Uterus (tissue), 4 donors: ENCODE measurements around the gene ARHGAP42. TPM values are rescaled to one million over a fixed set of nuclear protein-coding genes. Genes with fewer than 3 reads are reported as not detected.
A peak's percentile ranks its signal among the peaks of the same experiment; 100 is the strongest.

Experiments used
- DNase-seq, 2 donors: peaks; one replicate each; pipeline ENCODE4 v3.0.0-alpha.2; 2019 to 2020
- H3K27ac ChIP-seq, 2 donors: fragments of 200-600 bp; sonication (generic); 1 replicate in 1 of 2; 2 replicates in 1 of 2; pipeline ENCODE4 v1.5.1; 2016 to 2018
- H3K27me3 ChIP-seq, 2 donors: fragments of 200-600 bp; sonication (generic); one replicate each; pipeline ENCODE4 v1.5.1; 2018 to 2019; ENCODE audit warnings: control low read depth in 1 of 2
- H3K36me3 ChIP-seq, 2 donors: fragments of 200-600 bp; sonication (generic); one replicate each; pipeline ENCODE4 v1.5.1; 2019; ENCODE audit warnings: control low read depth in 1 of 2
- H3K4me1 ChIP-seq, 2 donors: fragments of 200-600 bp; sonication (generic); one replicate each; pipeline ENCODE4 v1.5.1; 2018 to 2019; ENCODE audit warnings: control low read depth in 1 of 2
- H3K4me3 ChIP-seq, 2 donors: fragments of 200-600 bp; sonication (generic); 1 replicate in 1 of 2; 2 replicates in 1 of 2; pipeline ENCODE4 v1.5.1; 2018 to 2019; ENCODE audit warnings: mild to moderate bottlenecking in 1 of 2
- H3K9me3 ChIP-seq, 2 donors: fragments of 200-600 bp; sonication (generic); one replicate each; pipeline ENCODE4 v1.5.1; 2019; ENCODE audit warnings: control low read depth in 1 of 2
- POLR2A ChIP-seq, 2 donors: fragments of 450-650 bp; IDR thresholded peaks; one replicate each; pipeline ENCODE4 v1.6.1; 2016; ENCODE audit warnings: antibody characterized with exemption in 2 of 2, mild to moderate bottlenecking in 1 of 2, moderate library complexity in 1 of 2
- intact Hi-C: fragments of 100-400 bp; cut with DNase I; formaldehyde crosslinking; loops from one replicate; pipeline ENCODE4 v1.15.1; 2023; ENCODE audit warnings: low total_unique reads
- total RNA-seq, 4 donors: library from RNA; depleted of rRNA in 3 of 4; stranded (reverse); fragments of >200 nt in 3 of 4; gene quantifications; one replicate each; pipeline versions ENCODE4 v1.1.0 to v1.2.4, GENCODE V29; 2014 to 2023
- TF ChIP-seq, protein P1 (sequence below), 4 experiments: fragments of 200-600 bp in 2 of 4; fragments of 450-650 bp in 2 of 4; sonication (generic) in 2 of 4; IDR thresholded peaks; one replicate each; pipeline ENCODE4 v1.5.1; 2016 to 2019; ENCODE audit warnings: antibody characterized with exemption in 4 of 4, mild to moderate bottlenecking in 2 of 4, moderate library complexity in 1 of 4
- donor health status: DM: yes; HTN: yes; CAD: no.

The ARHGAP42 gene
- total RNA-seq, 4 donors from 2014 or later = 10.2 to 51.6 (median 21.1) TPM

DNA sequence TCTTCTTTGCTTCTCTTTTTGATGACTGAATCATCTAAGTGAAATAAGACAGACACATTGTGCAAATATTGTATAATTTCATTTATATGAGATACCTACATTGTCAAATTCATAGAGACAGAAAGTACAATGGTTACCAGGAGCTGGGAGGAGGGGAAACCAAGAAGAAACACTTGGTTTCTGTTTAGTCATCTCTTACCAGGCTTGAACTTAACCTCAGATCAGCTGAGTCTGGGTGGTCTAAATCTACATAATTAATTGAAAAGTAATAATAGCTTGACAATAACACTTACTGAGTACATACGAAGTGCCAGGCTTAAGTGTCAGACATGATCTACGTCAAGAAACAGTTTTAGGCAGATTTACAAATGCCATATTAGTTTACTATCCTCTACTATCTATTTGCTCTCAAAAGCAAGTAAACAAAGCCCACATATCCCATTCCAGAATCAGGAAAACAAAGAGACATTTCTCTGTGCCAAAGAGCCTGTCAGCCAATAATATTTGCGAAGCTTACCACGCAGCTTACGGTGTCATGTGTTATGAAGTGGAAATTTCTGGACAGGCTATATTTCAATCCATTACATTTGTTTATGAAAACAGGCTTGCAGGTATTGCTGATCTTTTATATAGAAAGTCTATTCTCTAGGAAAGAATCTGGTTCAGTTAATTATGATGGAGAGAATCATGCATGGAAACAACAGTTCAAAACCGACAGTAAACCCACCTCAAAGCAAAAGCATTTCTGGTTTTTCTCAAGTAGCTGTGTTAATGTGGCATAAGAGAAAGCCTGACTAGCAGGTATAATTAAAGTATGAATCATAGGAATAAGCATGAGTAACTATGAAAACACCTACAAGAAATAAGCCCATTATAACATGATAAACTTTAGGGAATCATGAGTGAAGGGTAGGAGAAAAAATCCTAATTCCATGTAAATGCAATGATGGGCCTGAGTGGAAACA is 2.7 kb upstream of the ARHGAP42 start:
- Histone ChIP-seq H3K4me1 (no peaks in the 10 kb centered on the region), H3K36me3 (no peaks in the 10 kb centered on the region), H3K27ac (peak overlapping the region; percentile 86 to 89), H3K27me3 (no peaks in the 10 kb centered on the region), H3K9me3 (no peaks in the 10 kb centered on the region), H3K4me3 (no peak overlapping the region)
- intact Hi-C loops = no loop called here
- DNase-seq = no peak
- no peak for TF ChIP-seq POLR2A (IDR thresholded peaks at IDR 0.05)
- TF ChIP-seq, protein P1, sequence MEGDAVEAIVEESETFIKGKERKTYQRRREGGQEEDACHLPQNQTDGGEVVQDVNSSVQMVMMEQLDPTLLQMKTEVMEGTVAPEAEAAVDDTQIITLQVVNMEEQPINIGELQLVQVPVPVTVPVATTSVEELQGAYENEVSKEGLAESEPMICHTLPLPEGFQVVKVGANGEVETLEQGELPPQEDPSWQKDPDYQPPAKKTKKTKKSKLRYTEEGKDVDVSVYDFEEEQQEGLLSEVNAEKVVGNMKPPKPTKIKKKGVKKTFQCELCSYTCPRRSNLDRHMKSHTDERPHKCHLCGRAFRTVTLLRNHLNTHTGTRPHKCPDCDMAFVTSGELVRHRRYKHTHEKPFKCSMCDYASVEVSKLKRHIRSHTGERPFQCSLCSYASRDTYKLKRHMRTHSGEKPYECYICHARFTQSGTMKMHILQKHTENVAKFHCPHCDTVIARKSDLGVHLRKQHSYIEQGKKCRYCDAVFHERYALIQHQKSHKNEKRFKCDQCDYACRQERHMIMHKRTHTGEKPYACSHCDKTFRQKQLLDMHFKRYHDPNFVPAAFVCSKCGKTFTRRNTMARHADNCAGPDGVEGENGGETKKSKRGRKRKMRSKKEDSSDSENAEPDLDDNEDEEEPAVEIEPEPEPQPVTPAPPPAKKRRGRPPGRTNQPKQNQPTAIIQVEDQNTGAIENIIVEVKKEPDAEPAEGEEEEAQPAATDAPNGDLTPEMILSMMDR (IDR thresholded peaks at IDR 0.05) = no peak

DNA sequence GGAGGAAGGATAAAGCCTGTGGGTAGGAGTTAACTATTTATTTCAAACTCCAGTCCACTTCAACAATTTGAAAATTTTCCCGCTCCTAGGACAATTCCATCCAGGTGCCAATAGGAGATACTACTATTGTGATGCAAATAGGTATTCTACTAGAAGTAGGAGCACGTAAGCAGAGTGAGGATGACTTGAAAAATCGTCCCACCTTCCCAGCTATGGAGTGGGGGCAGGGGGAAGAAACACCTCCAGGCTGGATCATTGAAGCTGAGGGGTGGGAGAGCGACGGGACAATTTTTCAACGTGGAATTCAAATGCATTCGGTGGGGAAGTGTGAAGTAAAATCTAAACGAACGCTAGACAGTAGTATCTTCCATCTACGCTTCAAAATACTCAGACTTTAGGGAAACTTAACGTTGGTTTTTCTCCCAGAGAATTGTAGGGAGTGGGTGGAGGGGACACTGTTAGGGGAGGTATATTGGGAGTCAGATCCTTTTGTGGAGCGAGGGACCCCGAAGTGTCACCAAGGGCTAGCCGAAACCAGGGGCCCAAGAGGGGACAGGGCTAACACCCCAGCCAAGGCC is 523 bp upstream of the ARHGAP42 start:
- DNase-seq = no peak
- Histone ChIP-seq H3K36me3 (no peaks in the 10 kb centered on the region), H3K27ac (peak overlapping the region; percentile 86 to 89), H3K4me1 (no peaks in the 10 kb centered on the region), H3K9me3 (no peaks in the 10 kb centered on the region), H3K27me3 (no peaks in the 10 kb centered on the region), H3K4me3 (peak overlapping the region; percentile 44 to 70)
- intact Hi-C loops = no loop called here
- TF ChIP-seq POLR2A (IDR thresholded peaks at IDR 0.05) = no peak
- TF ChIP-seq, protein P1 (IDR thresholded peaks at IDR 0.05) = no peak

DNA sequence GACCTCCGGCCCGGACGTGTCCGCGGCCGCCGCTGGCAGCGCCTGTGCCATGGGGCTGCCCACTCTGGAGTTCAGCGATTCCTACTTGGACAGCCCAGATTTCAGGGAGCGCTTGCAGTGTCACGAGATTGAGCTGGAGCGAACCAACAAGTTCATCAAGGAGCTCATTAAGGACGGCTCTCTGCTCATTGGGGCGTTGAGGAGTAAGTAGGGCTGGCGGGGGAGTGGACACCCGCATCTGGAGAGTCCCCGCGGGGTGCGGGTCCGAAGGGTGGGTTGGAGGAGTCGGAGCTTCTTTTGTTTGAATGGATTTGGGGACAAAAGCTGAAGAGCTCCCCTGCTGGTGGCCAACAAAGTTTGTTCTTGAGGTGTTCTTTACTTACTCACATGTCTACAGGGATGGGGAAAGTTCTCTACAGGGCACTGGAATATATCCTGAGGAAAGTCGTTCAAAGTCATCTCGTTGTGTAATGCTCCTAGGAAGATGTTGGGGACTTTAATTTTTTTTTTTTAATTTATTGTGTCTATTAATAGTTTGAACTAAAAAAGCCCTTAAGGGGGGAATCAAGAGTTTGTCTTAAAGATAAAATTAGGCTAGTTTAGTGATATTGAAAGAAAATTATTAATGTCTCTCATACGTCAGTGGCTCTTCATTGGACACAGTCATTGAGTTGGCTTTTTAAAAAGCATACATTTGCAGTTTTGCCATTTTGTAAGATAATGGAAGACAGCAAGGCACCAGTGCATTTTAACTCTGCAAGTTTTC is 725 bp downstream of the ARHGAP42 start:
- TF ChIP-seq POLR2A (IDR thresholded peaks at IDR 0.05) = no peak
- TF ChIP-seq, protein P1 (IDR thresholded peaks at IDR 0.05) = peak; percentile 43 to 71 (median 58)
- Histone ChIP-seq H3K4me1 (no peaks in the 10 kb centered on the region), H3K27ac (peak overlapping the region; percentile 86 to 89), H3K36me3 (no peaks in the 10 kb centered on the region), H3K4me3 (peak overlapping the region; percentile 44 to 70), H3K27me3 (no peaks in the 10 kb centered on the region), H3K9me3 (no peaks in the 10 kb centered on the region)
- intact Hi-C loops = no loop called here
- DNase-seq = peak; percentile 61 to 65

- Histone ChIP-seq H3K27ac (peak overlapping the region in 1 of 2 donors; percentile 89), H3K36me3 (no peaks in the 10 kb centered on the region), H3K27me3 (no peaks in the 10 kb centered on the region), H3K9me3 (no peaks in the 10 kb centered on the region), H3K4me3 (peak overlapping the region in 1 of 2 donors; percentile 44), H3K4me1 (no peaks in the 10 kb centered on the region)
- intact Hi-C loops = no loop called here
- no peak for TF ChIP-seq POLR2A (IDR thresholded peaks at IDR 0.05)
- TF ChIP-seq, protein P1 (IDR thresholded peaks at IDR 0.05) = no peak
- DNase-seq = no peak
Observed at GRCh38 chr11:100689141-100689540, 2.1 kb downstream of the ARHGAP42 start.
